ENCODE data around the gene TLK2. TPM values are rescaled to one million over a fixed set of nuclear protein-coding genes. Genes with fewer than 3 reads are reported as not detected.
A peak's percentile ranks its signal among the peaks of the same experiment; 100 is the strongest.

TLK2 gene
- polyA plus RNA-seq, 1 donor (not counting 4 experiments of a cell fraction or from before 2014, with no cell fraction given) = 33.4 TPM

- peak overlapping the region; percentile 65 for H2AFZ ChIP-seq (ENCODE audit: control insufficient read depth, low read length)
- H3K9ac ChIP-seq (ENCODE audit: control insufficient read depth, extremely low read depth, insufficient read depth, low read length) = peak overlapping the region; percentile 71
- H3K79me2 ChIP-seq (ENCODE audit: control insufficient read depth, insufficient read depth, low read length) = peaks cover 52% of the 10 kb centered on the region
- peaks cover 0 to 3% of the 10 kb centered on the region in 2 experiments for H3K36me3 ChIP-seq (ENCODE audit: control insufficient read depth in 2 of 2, extremely low read depth in 1 of 2, insufficient read depth in 2 of 2, low read length in 2 of 2)
- peak overlapping the region; percentile 65 to 92 (median 79) for H3K4me3 ChIP-seq (ENCODE audit: control insufficient read depth in 2 of 3, extremely low read depth in 1 of 3, insufficient read depth in 2 of 3, low read depth in 1 of 3, low read length in 3 of 3)
- H3K4me1 ChIP-seq (ENCODE audit: control insufficient read depth, extremely low read depth, insufficient read depth, low read length) = peaks cover 22% of the 10 kb centered on the region
- no peak for DNase-seq (ENCODE audit: low read depth, low spot score)
- dilution Hi-C loops (cut with MboI; ENCODE audit: extremely low pct_ligation_motif_present, low sequenced_read_pairs) = no loop called here
- H3K9me3 ChIP-seq (ENCODE audit: control insufficient read depth, low read depth, low read length) = no peaks in the 10 kb centered on the region
- no peaks in the 10 kb centered on the region for H3K27me3 ChIP-seq (ENCODE audit: control insufficient read depth, extremely low read depth, insufficient read depth, low read length)
- peaks cover 3% of the 10 kb centered on the region for H3K9me1 ChIP-seq (ENCODE audit: control insufficient read depth, extremely low read depth, insufficient read depth, low read length)
- H3K27ac ChIP-seq (ENCODE audit: control insufficient read depth, insufficient read depth, low read length) = peak overlapping the region; percentile 40
- peak overlapping the region; percentile 92 for H3K4me2 ChIP-seq (ENCODE audit: control insufficient read depth, extremely low read depth, insufficient read depth, low read depth, low read length)
- no peak for FAIRE-seq
- H4K20me1 ChIP-seq (ENCODE audit: control insufficient read depth, extremely low read depth, insufficient read depth, low read length) = no peaks in the 10 kb centered on the region
- TF ChIP-seq EZH2 (IDR thresholded peaks at IDR 0.05; ENCODE audit: low read length) (no peak), CTCF (optimal IDR thresholded peaks at IDR 0.05 in 1 of 3, IDR thresholded peaks at IDR 0.05 in 1 of 3, conservative IDR thresholded peaks at IDR 0.05 in 1 of 3; ENCODE audit: extremely low read depth in 1 of 3, insufficient read depth in 2 of 3, low read length in 3 of 3) (no peak)
Observed at GRCh38 chr17:62628831-62629555, 150.4 kb downstream of the TLK2 start.

- peak overlapping the region; percentile 92 for H3K4me2 ChIP-seq (ENCODE audit: control insufficient read depth, extremely low read depth, insufficient read depth, low read depth, low read length)
- peak overlapping the region; percentile 65 to 92 (median 79) for H3K4me3 ChIP-seq (ENCODE audit: control insufficient read depth in 2 of 3, extremely low read depth in 1 of 3, insufficient read depth in 2 of 3, low read depth in 1 of 3, low read length in 3 of 3)
- peaks cover 57% of the 10 kb centered on the region for H3K79me2 ChIP-seq (ENCODE audit: control insufficient read depth, insufficient read depth, low read length)
Observed at GRCh38 chr17:62629556-62630364, 151.1 kb downstream of the TLK2 start.

More at GRCh38 chr17:62629556-62630364, 151.1 kb downstream of the TLK2 start:
- Histone ChIP-seq H3K27me3 (ENCODE audit: control insufficient read depth, extremely low read depth, insufficient read depth, low read length) (no peaks in the 10 kb centered on the region), H2AFZ (ENCODE audit: control insufficient read depth, low read length) (no peak overlapping the region), H3K9ac (ENCODE audit: control insufficient read depth, extremely low read depth, insufficient read depth, low read length) (no peak overlapping the region), H3K36me3 (ENCODE audit: control insufficient read depth in 2 of 2, extremely low read depth in 1 of 2, insufficient read depth in 2 of 2, low read length in 2 of 2) (peaks cover 0 to 3% of the 10 kb centered on the region in 2 experiments), H3K27ac (ENCODE audit: control insufficient read depth, insufficient read depth, low read length) (no peak overlapping the region), H3K9me3 (ENCODE audit: control insufficient read depth, low read depth, low read length) (no peaks in the 10 kb centered on the region), H3K9me1 (ENCODE audit: control insufficient read depth, extremely low read depth, insufficient read depth, low read length) (peaks cover 3% of the 10 kb centered on the region), H3K4me1 (ENCODE audit: control insufficient read depth, extremely low read depth, insufficient read depth, low read length) (peaks cover 22% of the 10 kb centered on the region), H4K20me1 (ENCODE audit: control insufficient read depth, extremely low read depth, insufficient read depth, low read length) (no peaks in the 10 kb centered on the region)
- no peak for TF ChIP-seq EZH2 (IDR thresholded peaks at IDR 0.05; ENCODE audit: low read length)
- no peak for TF ChIP-seq CTCF (optimal IDR thresholded peaks at IDR 0.05 in 1 of 3, IDR thresholded peaks at IDR 0.05 in 1 of 3, conservative IDR thresholded peaks at IDR 0.05 in 1 of 3; ENCODE audit: extremely low read depth in 1 of 3, insufficient read depth in 2 of 3, low read length in 3 of 3)
- dilution Hi-C loops (cut with MboI; ENCODE audit: extremely low pct_ligation_motif_present, low sequenced_read_pairs) = no loop called here
- DNase-seq (ENCODE audit: low read depth, low spot score) (no peak), FAIRE-seq (peak; percentile 32)

Data from keratinocyte (primary cell).